Measurements from ENCODE around the gene RAB44.
"Not testable (repeated sequence)": the region's sequence is repeated elsewhere in the genome, so short reads cannot be mapped to it uniquely, and the experiment has no call there.

Gene RAB44

DNA sequence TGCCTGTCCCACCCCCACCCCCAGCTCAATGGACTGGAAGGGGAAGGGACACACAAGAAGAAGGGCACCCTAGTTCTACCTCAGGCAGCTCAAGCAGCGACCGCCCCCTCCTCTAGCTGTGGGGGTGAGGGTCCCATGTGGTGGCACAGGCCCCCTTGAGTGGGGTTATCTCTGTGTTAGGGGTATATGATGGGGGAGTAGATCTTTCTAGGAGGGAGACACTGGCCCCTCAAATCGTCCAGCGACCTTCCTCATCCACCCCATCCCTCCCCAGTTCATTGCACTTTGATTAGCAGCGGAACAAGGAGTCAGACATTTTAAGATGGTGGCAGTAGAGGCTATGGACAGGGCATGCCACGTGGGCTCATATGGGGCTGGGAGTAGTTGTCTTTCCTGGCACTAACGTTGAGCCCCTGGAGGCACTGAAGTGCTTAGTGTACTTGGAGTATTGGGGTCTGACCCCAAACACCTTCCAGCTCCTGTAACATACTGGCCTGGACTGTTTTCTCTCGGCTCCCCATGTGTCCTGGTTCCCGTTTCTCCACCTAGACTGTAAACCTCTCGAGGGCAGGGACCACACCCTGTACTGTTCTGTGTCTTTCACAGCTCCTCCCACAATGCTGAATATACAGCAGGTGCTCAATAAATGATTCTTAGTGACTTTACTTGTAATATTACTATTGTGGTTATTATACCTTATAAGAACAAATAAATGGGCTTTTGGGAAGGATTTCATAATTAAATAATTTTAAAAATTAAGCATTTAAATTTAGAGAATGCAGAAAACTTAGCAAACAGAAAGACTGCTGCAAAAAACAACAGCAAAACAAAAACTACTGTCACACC is 10.7 kb upstream of the RAB44 start:
- no peak for DNase-seq

DNA sequence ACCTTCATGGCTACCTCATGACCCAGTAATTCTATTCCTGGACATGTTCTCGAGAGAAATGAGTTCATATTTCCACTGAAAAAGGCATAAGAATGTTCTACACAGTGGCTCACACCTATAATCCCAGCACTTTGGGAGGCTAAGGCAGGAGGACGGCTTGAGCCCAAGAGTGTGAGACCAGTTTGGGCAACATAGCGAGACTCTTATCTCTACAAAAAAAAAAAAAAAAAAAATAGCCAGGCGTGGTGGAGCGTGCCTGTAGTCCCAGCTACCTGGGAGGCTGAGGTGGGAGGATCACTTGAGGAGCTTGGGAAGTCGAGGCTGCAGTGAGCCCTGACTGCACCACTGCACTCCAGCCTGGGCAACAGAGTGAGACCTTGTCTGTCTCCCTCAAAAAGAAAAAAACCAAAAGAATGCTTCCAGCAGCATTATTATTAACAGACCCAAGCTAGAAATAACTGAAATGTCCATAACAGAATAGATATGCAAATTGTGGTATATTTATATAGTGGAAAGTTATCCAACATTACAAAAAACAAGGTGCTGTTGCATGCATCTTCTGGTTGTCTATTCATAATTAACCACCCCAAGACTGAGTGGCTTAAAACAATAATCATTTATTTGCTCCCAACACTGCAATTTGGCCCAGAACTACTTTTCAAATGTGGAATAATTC is 9.4 kb upstream of the RAB44 start:
- DNase-seq = no peak

DNA sequence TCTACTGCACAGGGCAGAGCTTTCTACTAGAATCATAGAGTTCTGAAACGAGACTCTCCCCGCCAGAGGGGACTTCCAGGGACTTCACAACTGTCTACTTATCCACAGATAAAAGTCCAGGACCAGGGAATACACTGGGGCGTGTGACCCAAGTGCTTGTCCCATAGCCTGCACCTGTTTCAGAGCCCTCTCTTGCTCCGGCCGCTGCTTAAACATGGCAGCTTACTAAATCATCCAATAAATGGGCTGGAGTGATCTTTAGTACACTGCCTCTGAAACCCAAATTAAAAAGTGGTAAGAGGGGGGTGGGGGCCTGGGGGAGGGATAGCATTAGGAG is 8.9 kb upstream of the RAB44 start:
- no peak for DNase-seq

DNA sequence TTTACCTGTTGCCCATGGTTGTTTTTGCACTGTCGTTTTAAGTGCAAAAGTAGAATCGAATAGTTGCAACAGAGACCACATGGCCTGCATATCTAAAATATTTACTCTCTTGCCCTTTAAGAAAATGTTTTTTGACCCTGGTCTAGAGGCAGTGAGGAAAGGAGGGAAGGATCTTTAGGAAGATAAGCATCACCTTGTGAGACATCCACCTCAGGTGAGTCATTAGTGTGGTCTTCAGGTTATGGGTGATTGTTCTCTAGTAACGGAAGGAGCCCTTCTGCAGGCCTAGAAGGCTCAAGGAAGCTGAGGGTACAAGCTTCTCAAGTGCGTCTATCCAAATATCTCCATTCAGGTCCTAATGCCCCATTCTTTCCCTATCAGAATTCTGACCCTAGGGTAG is 6.6 kb upstream of the RAB44 start:
- no peak for DNase-seq

DNA sequence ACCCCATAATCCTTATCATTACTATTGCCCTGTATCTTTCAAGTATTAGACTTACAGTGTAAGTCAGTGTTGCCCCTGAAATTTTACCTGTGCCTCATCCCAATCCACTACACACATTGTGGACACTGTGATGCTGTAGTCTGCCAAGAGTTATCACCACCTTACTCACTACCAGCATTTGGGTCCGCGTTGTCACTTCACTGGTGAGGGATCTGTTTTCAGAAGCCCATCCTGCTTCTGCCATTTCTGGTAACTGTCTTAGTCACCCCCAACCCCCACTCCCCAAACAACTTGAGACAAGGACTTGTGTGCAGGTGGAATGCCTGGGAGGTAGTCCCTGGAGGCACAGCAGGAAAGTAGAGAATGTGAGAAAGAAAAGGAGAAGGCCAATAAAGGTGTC is 6.0 kb upstream of the RAB44 start:
- no peak for DNase-seq

DNA sequence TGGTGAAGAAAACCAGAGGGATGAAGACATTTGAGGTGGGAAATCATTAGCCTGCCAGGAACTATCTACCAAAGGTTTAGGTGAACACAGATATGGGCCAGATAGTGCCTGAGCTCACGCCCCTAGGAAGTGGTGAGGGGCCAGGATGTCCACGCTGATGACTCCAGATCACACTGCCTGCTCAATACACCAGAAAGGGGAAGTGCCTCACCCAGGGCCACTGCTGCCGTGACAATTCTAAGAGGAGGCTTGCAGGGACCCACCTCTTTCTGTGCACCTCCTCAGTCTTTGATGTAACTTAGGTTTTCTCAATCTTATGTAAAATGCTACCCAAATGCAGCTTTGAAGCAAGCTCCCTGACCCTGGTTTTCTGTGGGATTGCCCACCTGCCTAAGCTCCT is 5.4 kb upstream of the RAB44 start:
- DNase-seq = no peak

DNA sequence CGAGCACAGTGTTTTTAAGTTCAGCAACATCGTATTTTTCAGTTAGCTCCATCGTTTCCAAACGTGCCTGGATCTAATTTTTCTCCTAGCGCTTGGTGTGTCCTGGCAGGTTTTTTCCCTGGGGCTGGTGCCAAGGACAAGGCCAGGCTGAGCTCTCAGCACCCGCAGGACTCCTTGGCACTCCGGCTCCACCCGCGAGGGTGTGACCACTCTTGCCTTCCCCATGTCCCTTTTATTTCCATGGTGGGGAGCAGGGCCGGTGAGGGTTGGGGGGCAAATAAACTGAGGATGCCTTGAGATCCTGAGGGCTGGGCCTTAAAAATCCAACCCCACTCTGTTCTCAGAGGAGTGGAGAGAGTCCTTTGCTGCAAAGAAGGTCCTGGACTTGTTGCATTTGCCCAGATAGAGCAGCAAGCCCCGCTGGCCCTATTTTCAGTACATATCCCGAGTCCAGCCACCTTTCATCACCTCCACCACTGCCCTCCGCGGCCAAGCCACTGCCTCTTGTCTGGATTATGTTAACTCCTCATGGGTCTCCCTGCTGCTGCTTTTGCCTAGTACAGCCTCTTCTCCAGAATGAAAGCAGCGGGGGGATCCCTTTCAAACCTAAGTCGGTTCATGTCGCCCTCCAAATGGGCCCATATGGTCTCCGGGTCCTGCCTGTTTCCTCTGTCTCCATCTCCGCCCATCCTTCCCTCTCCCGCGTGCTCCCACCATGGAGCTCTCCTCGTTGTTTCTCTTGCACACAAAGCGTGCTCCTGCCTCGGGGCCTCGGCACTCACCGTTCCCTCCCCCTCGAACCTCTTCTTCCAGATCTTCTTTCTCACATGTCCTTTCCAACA is 4.5 kb upstream of the RAB44 start:
- DNase-seq = no peak

DNA sequence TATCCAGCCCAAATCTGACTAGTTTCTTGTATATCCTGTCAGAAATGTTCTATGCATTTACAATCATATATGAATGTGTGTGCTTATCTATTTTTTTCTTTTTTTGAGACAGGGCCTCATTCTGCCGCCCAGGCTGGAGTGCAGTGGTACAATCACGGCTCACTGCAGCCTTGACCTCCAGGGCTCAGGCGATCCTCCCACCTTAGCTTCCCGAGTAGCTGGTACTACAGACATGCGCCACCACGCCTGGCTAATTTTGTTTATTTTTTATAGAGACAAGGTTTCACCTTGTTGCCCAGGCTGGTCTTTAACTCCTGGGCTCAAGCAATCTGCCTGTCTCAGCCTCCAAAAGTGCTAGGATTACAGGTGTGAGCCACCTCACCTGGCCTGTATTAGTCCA is 3.0 kb upstream of the RAB44 start:
- no peak for DNase-seq

DNA sequence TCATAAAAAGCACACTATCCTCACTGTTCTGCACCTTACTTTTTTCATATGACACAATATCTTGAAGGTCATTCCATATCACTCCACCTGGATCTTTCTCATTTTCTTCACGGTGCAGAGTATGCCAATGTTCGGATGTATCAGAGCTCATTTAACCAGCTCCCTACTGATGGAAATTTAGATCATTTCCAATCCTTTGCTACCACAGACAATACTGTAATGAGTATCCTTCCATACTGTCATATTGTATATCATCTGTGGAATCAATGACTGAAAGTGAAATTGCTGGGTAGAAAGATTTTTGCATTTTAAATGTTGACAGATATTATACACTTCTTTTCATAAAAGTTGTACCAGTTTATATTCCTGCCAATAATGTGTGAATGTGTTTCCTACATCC is 2.2 kb upstream of the RAB44 start:
- no peak for DNase-seq

DNA sequence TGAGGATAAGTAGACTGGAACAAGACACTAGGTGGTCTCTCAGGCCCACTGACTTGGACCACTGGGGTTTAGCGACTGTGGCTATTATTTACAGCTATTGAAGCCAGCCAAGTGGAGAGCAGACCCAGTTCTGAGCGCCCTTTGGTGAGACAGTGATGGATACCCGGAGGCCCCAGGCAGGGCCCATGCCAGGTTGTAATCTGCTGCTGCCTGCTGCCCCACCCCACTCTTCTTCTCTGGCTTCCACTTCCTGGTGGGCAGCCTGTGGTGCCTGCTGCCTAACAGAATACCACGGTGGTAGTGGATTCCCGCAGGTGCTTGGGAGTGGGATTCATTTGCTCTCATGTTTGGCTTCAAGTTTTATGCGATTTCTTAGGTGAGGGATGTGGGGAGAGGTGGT is 570 bp downstream of the RAB44 start:
- no peak for DNase-seq

DNA sequence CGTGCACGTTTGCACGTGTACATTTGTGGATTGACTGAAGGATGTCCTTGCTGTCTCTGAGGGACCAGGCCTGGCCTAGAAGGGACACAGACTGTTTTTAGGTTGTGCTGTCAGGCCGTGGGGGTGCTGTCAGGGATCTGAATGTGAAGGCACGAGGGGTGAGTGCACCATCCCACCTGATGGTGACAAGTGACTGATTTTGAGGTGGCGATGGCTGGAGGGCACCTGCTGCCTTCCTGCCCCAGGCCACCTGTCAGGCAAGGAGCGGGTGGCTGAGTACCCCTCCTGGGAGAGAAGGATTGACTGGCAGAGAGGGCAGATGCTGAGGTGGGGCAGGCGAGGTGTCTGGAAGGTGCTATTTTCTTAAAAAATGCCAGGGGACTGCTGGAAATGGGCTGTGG is 1.2 kb downstream of the RAB44 start:
- no peak for DNase-seq

DNA sequence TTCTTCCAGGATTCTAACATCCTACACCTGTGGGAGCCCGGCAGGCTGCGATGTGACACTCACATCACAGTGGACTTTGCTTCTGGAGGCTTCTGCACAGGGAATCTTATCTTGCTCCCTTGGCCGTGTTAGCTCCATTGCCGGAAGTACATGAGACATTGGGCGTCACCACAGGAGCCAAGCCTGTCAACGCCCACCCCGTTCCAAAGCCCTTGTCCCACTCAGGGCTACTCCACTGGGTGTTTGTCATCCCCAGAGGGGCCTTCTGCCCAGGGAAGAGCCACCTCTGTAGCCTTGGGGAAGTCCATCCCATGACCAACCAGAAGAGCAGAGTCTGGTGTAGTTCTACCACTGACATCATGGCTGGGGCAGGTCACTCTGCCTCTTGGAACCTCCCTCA is 1.7 kb downstream of the RAB44 start:
- DNase-seq = no peak

DNA sequence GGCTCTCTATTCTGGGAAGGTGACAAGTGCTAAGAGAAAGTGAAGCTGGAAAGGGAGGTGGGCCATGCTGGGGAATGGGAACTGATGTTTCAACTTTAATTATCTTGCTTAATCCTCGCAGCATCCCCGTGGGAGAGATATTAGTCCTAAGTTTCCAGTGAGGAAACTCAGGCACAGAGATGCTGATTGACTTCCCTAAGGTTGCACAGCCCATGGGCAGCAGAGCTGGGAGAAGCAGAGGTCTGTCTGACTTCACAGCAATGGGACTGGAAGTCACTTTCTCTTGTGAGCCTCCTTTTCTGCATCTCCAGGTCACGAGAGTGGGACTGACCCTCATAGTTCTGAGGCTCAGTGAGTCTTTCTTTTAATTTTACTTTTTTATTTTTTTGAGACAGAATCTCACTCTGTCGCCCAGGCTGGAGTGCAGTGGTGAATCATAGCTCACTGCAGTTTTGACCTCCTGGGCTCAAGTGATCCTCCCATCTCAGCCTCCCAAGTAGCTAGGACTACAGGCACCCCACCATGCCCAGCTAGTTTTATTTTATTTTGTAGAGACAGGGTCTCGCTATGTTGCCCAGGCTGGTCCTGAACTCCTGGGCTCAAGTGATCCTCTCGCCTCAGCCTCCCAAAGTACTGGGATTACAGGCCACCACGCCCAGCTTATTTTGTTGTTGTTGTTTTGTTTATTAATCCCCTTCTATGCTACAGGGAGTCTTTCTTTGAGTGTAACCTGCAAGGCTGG is 2.6 kb downstream of the RAB44 start:
- no peak for DNase-seq

DNA sequence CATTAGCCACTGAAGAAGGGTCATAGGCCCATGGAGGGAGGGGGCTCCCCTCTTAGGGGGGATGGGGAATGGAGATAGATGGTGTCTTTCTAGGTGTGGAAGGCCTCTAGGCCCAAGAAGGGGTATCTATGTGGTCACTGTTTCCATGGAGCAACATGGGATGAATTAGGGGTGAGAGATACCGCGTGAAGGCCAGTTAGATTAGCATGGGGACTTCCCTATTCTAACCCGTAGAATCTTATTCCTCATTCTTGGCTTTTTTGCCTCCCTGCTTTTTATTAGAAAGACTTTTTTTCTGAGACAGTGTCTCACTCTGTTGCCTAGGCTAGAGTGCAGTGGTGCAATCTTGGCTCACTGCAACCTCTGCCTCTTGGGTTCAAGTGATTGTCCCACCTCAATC is 3.2 kb downstream of the RAB44 start:
- DNase-seq = no peak

DNA sequence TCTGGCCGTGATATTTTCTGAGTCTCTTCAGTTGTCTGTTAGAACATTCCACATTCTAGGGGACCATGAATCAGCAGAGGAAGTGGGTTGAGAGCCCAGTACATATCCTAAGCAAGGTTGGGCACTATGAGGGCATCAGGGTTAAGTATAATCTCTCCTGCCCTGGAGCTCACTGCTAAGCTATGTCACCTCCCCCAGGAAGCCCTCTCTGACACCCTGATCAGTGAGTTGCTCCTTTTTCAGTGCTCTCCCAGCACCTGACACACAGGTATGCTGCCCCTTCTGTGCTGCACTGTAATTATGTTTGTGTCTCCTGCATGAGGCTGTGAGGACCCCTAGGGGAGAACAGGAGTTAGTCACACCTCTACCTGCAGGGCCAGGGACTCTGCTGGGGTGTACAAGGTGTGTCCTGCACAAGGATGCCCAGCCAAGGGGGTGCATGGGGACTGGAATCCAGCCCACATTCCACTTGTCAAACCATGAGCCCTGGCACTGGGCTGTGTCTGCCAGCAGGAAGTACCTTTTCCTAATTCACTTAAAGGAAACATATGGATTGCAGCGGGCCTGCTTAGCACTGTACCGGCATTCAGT is 3.9 kb downstream of the RAB44 start:
- DNase-seq = peak; percentile 22

DNA sequence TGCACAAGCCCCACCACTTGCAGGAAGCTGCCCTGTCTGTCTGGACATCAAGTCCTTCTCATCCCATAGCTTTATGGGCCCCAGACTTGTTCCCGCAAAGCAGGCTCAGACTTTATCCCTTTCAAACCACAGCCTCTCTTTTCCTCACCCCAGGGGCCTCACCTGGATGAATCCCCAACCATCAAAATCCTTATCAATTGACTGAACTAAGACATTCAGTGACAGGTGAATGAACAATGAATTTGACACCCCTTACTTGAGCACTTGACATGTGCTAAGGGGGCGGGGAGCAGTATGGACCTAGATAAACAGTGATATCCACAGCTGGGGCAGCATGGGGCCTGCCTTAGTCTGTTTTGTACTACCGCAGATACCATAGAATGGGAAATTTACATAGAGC is 5.0 kb downstream of the RAB44 start:
- DNase-seq = no peak

DNA sequence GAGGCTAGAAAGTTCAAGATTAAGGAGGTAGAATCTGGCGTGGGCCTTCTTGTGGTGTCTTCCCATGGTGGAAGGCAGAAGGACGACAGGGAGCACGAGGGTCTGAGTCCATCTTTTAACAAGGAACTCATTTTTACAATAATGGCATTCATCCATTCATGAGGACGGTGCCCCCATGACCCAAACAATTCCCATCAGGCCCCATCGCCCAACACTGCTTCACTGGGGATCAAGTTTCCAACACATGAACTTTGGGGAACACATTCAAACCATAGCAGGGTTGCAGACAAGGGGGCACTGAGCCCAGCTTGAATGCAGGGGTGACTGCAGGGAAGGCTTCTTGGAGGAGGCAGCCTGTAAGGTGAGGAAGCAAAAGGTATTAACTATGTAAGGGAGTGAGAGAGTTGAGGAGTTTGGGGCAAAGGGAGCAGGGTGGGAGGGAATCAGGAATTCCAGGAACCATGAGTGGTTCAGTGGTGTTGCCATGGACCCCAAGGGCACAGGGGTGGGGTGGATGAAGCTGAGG is 5.5 kb downstream of the RAB44 start:
- DNase-seq = no peak

DNA sequence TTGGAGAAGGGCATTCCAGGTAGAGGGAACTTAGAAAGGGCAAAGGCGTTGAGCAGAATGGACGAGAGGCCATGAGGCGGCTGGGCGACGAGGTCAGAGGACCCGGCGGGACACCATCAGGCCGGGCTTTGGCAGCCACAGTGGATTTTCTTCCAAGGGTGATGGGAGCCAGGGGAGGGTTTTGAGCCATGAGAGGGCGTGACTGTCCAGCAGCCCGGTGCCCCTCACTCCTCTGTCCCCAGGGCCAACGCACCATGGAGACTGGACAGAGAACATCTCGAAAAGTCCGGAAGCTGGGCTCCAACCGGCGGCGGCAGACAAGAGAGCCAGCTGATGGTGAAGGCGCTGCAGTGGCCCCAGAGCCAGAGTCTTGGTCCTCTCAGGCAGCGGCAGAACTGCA is 6.4 kb downstream of the RAB44 start:
- no peak for DNase-seq

DNA sequence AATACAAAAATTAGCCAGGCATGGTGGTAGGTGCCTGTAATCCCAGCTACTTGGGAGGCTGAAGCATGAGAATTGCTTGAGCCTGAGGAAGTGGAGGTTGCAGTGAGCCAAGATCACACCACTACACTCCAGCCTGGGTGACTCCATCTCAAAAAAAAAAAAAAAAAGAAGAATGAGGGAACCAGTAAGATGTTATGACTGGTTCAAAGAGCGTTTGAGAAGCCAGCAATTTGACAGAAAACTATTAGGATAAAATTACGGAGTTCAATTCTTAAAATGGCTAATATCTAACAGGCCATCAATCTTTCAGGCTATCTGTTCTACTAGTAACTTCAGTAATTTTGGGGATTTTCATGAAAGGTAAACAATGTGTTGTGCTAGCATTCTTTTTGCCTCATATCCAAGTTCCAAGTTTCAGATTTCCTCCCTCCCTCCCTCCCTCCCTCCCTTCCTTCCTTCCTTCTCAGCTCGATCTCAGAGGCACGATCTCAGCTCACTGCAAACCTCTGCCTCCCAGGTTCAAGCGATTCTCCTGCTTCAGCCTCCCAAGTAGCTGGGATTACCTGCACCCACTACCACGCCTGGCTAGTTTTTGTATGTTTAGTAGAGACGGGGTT is 7.4 kb downstream of the RAB44 start:
- not testable (repeated sequence) for DNase-seq

DNA sequence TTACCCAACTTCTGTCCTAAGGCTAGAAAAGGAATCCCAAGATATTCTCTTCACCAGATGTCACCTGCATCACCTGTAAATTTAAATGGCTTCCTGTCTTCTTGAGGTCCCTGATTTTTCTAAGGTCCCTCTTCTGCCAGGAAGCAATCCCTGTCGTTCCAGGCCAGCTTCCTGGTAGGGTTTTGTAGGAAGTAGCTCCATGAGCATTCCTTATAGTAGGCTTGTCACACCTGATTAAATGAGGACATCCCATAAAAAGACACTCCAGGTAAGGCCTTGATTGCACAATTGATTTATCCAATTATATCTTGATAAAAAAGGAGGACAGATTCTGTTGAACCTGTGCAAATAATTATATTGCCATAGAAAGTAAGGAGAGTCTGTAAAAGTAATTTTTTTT is 8.7 kb downstream of the RAB44 start:
- DNase-seq = no peak

DNA sequence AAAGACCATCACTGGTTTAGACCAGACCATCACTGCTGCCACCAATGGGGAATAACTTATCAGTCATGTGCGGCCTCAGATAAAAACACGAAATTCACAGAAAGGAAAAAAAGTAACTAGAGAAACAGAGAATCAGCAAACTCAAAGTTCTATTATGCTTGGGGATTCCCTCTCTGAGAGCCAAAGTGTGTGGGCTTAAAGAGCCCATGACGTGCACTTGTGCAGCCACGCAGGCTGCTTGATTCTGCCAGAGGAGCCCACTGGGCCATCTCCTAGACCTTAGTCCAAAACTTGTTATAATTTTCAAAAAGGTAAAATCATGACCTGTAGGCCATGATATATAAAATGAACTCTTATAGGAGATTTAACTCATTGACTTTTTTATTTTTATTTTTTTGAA is 15.2 kb downstream of the RAB44 start:
- no peak for DNase-seq

DNA sequence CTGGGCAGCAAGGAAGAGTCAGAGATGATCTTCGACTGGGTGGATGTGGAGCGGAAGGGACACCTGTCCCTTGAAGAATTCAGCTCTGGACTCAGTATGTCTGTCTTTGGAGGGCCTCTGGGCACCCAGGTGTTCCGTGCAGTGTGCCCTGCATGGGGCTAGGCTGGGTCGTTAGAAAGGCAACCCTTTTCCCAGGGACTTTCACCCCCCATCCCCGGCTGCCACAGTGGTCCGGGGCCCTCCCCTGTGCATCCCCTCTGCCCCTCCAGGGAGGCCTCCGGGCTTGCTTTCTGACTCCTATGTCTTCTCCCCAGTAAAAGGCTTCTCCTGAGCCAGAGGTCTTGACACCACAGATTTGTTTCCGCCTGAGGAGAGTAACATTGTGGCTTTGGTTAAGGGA is 16.2 kb downstream of the RAB44 start:
- DNase-seq = no peak

Data from NCI-H146 (cell line).